H1 (cell line): Measurements from ENCODE around the gene SUGP2. TPM values are rescaled to one million over a fixed set of nuclear protein-coding genes. Genes with fewer than 3 reads are reported as not detected.

ENCODE experiments used
- ATF2 ChIP-seq: IDR thresholded peaks from 2 replicates; pipeline ENCODE4 v1.6.1; 2012; ENCODE audit warnings: low read length, inconsistent platforms
- CHD7 ChIP-seq: fragments of 300-600 bp; sonication (generic); IDR thresholded peaks from 2 replicates; pipeline ENCODE4 v1.7.1; 2012; ENCODE audit warnings: low read length, moderate library complexity, mild to moderate bottlenecking, inconsistent platforms; ENCODE audit not compliant: insufficient replicate concordance
- EGR1 ChIP-seq: IDR thresholded peaks from 2 replicates; pipeline ENCODE4 v1.6.1; 2011; ENCODE audit warnings: low read depth, low read length, borderline replicate concordance
- KDM5A ChIP-seq: fragments of 200-600 bp; IDR thresholded peaks from 2 replicates; pipeline ENCODE4 v1.7.1; 2012; ENCODE audit warnings: mild to moderate bottlenecking, low read length, inconsistent platforms, mixed read lengths
- POU5F1 ChIP-seq: IDR thresholded peaks from 2 replicates; pipeline ENCODE4 v1.6.1; 2011; ENCODE audit warnings: low read depth, mild to moderate bottlenecking, low read length, moderate library complexity
- SIN3A ChIP-seq, 2 experiments: IDR thresholded peaks in 1 of 2; conservative IDR thresholded peaks in 1 of 2; 2 replicates each; pipeline ENCODE4 v1.6.1; 2011 to 2012; ENCODE audit warnings: low read length in 2 of 2, improper control_type of control experiment in 1 of 2, low read depth in 1 of 2, mild to moderate bottlenecking in 1 of 2
- SIX5 ChIP-seq: IDR thresholded peaks from 2 replicates; pipeline ENCODE4 v1.6.1; 2011; ENCODE audit warnings: mild to moderate bottlenecking, low read depth, low read length
- TAF1 ChIP-seq: IDR thresholded peaks from 2 replicates; pipeline ENCODE4 v1.6.1; 2011; ENCODE audit warnings: mild to moderate bottlenecking, low read depth, low read length
- polyA plus RNA-seq, 7 experiments: library from polyadenylated mRNA; depleted of rRNA in 3 of 7; stranded (reverse) in 5 of 7; unstranded in 2 of 7; fragments of >200 nt in 5 of 7; fragments of 200-250 nt in 2 of 7; gene quantifications; 1 replicate in 5 of 7; 2 replicates in 1 of 7; 4 replicates in 1 of 7; pipeline versions ENCODE4 v1.2.1 to v1.2.3, GENCODE V29; 2011 to 2013; ENCODE audit warnings: missing spikeins in 2 of 7, mixed read lengths in 2 of 7
- total RNA-seq: library from RNA; stranded (reverse); fragmentation: NEBNext Ultra II Directional; extraction: Animal tissue kit (Norgen Biotek cat#: 25700); gene quantifications from 2 replicates; pipeline ENCODE4 v1.2.1, GENCODE V29; 2021

Gene SUGP2
- total and polyA plus RNA-seq, 2 of the 8 experiments (the other 6 are each of a cell fraction or from before 2014, with no cell fraction given), result 57.7 to 114 TPM

- TF ChIP-seq CHD7 (no peak), EGR1 (no peak), TAF1 (no peak), SIX5 (no peak), SIN3A (conservative IDR thresholded peaks at IDR 0.05 in 1 of 2, IDR thresholded peaks at IDR 0.05 in 1 of 2; ENCODE audit: low read depth in 1 of 2, low read length in 2 of 2) (no peak), ATF2 (no peak), POU5F1 (no peak), KDM5A (no peak)
Observed at GRCh38 chr19:18946335-18946734, 87.0 kb downstream of the SUGP2 start (continued).
